Ovary (tissue), 9 donors: ENCODE measurements around the gene TYMP. TPM values are rescaled to one million over a fixed set of nuclear protein-coding genes. Genes with fewer than 3 reads are reported as not detected.

ENCODE experiments used
- DNase-seq, 5 donors: peaks; one replicate each; pipeline ENCODE4 v3.0.0-alpha.2; 2019 to 2020
- H3K27ac ChIP-seq, 2 donors: fragments of 200-600 bp; one replicate each; pipeline versions ENCODE4 v1.5.1 to v1.8.0; 2019 to 2022
- H3K27me3 ChIP-seq: fragments of 200-600 bp; one replicate; pipeline ENCODE4 v1.8.0; 2022
- H3K36me3 ChIP-seq: fragments of 200-600 bp; sonication (generic); one replicate; pipeline ENCODE4 v1.5.1; 2019
- H3K4me1 ChIP-seq: one replicate; pipeline ENCODE4 v1.8.1; 2013; ENCODE audit warnings: mild to moderate bottlenecking, moderate library complexity; ENCODE audit not compliant: insufficient read depth
- H3K4me3 ChIP-seq: fragments of 200-600 bp; sonication (generic); one replicate; pipeline ENCODE4 v1.5.1; 2017
- H3K9me3 ChIP-seq, 2 donors: fragments of 200-600 bp in 1 of 2; sonication (generic) in 1 of 2; one replicate each; pipeline versions ENCODE4 v1.5.1 to v1.8.1; 2013 to 2019; ENCODE audit warnings: mild to moderate bottlenecking in 1 of 2, moderate library complexity in 1 of 2
- EP300 ChIP-seq: sonication (generic); formaldehyde crosslinking; IDR thresholded peaks from one replicate; pipeline ENCODE4 v1.6.1; 2017; ENCODE audit warnings: antibody characterized with exemption
- POLR2A ChIP-seq: fragments of 450-650 bp; IDR thresholded peaks from one replicate; pipeline ENCODE4 v1.6.1; 2017; ENCODE audit warnings: antibody characterized with exemption, mild to moderate bottlenecking, moderate library complexity
- WGBS, 3 donors: extraction: QIAGEN DNeasy Blood & Tissue Kit in 1 of 3; methylation state at CpG; one replicate each; pipeline versions ENCODE4 v1.1.5 to v1.1.7; 2013 to 2017; 5-methylcytosine and 5-hydroxymethylcytosine counted together
- intact Hi-C, 4 donors: fragments of 100-400 bp; cut with DNase I; formaldehyde crosslinking; loops; one replicate each; pipeline versions ENCODE4 v1.11.0 to v1.15.1; 2022 to 2023
- polyA plus RNA-seq, 2 donors: library from polyadenylated mRNA; stranded (reverse); fragments of 200-250 nt in 1 of 2; fragments of 350-450 nt in 1 of 2; fragmentation: Illumina TruSeq in 1 of 2; extraction: RNeasy Lipid Tissue Mini Kit (QIAGEN cat#74804) in 1 of 2; gene quantifications; one replicate each; pipeline ENCODE4 v1.2.3, GENCODE V29; 2013 to 2014
- total RNA-seq, 7 donors: library from RNA; depleted of rRNA in 2 of 7; stranded (reverse); fragments of >200 nt in 2 of 7; fragmentation: NEBNext Ultra II Directional in 3 of 7; extraction: Animal tissue kit (Norgen Biotek cat#: 25700) in 3 of 7; gene quantifications; one replicate each; pipeline versions ENCODE4 v1.1.0 to v1.2.4, GENCODE V29; 2016 to 2023
- TF ChIP-seq, protein P1 (sequence below), 3 donors: fragments of 450-650 bp in 2 of 3; fragments of 200-600 bp in 1 of 3; IDR thresholded peaks; one replicate each; pipeline versions ENCODE4 v1.5.1 to v1.8.0; 2016 to 2022; ENCODE audit warnings: antibody characterized with exemption in 3 of 3, mild to moderate bottlenecking in 1 of 3
- donor health status: DM: no; HTN: no; CAD: no; lungs with moderate emphysema.
- donor health status: DM: no; HTN: no; CAD: no.
- donor health status: Bipolar disorder and iron deficiency.
- donor health status: DM: yes; HTN: yes; CAD: no.
- donor health status: DM: no; HTN: no; CAD: no.
- donor health status: DM: yes; HTN: yes; CAD: no.

Gene TYMP
- total and polyA plus RNA-seq, 9 donors = 2.7 to 72.4 (median 14.8) TPM

DNA sequence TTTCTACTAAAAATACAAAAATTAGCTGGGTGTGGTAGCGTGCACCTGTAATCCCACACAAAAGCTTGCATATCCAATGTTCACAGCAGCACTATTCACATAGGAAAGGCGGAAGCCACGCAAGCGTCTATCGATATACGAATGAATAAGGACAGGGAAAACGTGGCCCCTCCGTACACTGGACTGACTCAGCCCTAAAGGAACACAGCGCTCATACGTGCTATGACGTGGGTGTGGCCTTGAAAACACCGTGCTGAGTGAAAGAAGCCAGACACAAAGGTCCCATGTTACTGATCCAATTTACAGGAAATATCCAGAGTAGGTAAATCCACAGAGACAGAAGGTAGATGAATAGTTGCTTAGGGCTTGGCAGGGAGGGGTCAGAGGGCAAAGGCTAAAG lies 29.4 kb downstream of the TYMP start:
- Histone ChIP-seq H3K27me3 (no peaks in the 10 kb centered on the region), H3K27ac (no peak overlapping the region), H3K4me3 (no peak overlapping the region), H3K36me3 (no peaks in the 10 kb centered on the region), H3K4me1 (no peaks in the 10 kb centered on the region), H3K9me3 (no peaks in the 10 kb centered on the region)
- intact Hi-C loops = loop anchor here in 1 of 4 donors (10.0 kb wide), 1 partner anchor 256 kb away; the partner anchor contains the start of gene TUBGCP6
- no peak for TF ChIP-seq EP300
- TF ChIP-seq POLR2A = no peak
- TF ChIP-seq, protein P1, sequence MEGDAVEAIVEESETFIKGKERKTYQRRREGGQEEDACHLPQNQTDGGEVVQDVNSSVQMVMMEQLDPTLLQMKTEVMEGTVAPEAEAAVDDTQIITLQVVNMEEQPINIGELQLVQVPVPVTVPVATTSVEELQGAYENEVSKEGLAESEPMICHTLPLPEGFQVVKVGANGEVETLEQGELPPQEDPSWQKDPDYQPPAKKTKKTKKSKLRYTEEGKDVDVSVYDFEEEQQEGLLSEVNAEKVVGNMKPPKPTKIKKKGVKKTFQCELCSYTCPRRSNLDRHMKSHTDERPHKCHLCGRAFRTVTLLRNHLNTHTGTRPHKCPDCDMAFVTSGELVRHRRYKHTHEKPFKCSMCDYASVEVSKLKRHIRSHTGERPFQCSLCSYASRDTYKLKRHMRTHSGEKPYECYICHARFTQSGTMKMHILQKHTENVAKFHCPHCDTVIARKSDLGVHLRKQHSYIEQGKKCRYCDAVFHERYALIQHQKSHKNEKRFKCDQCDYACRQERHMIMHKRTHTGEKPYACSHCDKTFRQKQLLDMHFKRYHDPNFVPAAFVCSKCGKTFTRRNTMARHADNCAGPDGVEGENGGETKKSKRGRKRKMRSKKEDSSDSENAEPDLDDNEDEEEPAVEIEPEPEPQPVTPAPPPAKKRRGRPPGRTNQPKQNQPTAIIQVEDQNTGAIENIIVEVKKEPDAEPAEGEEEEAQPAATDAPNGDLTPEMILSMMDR (IDR thresholded peaks at IDR 0.05) = no peak
- no peak for DNase-seq
- WGBS, 3 donors = 79 to 86% (median 85%) methylated on average over 12 of the region's 12 CpGs

DNA sequence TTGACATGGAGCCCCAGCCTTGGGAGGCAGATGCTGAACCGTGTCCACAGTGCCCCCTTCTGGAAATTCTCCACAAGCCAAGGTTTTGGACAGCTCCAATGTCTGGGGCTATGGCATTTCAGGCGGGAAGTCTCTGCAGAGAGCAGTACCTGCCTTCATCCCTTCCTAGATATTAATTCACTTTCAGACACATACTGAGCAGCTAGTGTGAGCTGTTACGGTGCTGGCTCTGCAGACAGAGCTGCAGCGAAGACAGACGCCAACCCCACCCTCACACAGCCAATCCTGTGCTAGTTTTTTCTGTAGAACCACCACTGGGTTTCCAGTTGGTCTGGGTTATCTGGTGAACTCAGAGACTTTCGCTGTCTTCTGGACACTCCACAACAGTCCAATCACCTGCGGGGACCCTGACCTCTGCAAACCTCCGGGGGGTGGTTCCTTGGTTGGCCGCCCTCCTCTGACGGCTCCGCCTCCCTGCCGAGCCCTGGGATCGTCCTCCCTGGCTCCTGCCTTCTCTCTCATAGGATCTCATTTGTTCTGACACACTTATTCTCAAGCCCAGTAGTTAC lies 31.4 kb downstream of the TYMP start:
- no peak for TF ChIP-seq EP300
- TF ChIP-seq, protein P1 (IDR thresholded peaks at IDR 0.05) = peak in 1 of 3 donors; percentile 17
- TF ChIP-seq POLR2A = no peak
- WGBS, 3 donors = 1 to 13% (median 3%) methylated on average over 13 of the region's 13 CpGs
- Histone ChIP-seq H3K4me1 (no peaks in the 10 kb centered on the region), H3K36me3 (no peaks in the 10 kb centered on the region), H3K27me3 (no peaks in the 10 kb centered on the region), H3K9me3 (no peaks in the 10 kb centered on the region), H3K4me3 (no peak overlapping the region), H3K27ac (no peak overlapping the region)
- intact Hi-C loops = no loop called here
- DNase-seq = peak in 2 of 5 donors; percentile 38 to 52

DNA sequence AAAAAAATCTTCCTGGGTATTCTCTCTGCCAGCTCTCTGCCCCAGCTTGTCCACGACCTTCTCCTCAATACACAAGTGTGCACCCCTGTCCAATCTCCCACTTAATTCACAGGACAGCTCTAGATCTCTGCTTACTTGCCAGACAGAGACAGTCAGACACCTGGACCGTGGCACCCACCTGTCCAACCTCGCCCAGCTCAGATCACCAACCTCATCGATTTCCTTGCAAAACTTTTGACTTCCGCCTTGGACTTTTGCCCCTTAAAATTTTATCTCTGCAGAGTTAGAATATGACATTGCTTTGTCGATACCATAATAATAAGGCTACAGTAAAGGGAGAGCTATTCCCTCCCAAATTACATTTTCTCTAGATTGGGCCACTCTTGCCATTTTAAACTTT lies 32.7 kb downstream of the TYMP start:
- H3K4me3 ChIP-seq = no peak overlapping the region
- H3K27me3 ChIP-seq = no peaks in the 10 kb centered on the region
- no peaks in the 10 kb centered on the region for H3K36me3 ChIP-seq
- DNase-seq = no peak
- intact Hi-C loops = no loop called here
- no peak for TF ChIP-seq EP300
- no peak for TF ChIP-seq POLR2A
- TF ChIP-seq, protein P1 (IDR thresholded peaks at IDR 0.05) = no peak
- H3K27ac ChIP-seq = no peak overlapping the region
- H3K9me3 ChIP-seq = no peaks in the 10 kb centered on the region
- WGBS, 3 donors = 84 to 87% (median 84%) methylated on average over 6 of the region's 6 CpGs
- H3K4me1 ChIP-seq = no peaks in the 10 kb centered on the region

DNA sequence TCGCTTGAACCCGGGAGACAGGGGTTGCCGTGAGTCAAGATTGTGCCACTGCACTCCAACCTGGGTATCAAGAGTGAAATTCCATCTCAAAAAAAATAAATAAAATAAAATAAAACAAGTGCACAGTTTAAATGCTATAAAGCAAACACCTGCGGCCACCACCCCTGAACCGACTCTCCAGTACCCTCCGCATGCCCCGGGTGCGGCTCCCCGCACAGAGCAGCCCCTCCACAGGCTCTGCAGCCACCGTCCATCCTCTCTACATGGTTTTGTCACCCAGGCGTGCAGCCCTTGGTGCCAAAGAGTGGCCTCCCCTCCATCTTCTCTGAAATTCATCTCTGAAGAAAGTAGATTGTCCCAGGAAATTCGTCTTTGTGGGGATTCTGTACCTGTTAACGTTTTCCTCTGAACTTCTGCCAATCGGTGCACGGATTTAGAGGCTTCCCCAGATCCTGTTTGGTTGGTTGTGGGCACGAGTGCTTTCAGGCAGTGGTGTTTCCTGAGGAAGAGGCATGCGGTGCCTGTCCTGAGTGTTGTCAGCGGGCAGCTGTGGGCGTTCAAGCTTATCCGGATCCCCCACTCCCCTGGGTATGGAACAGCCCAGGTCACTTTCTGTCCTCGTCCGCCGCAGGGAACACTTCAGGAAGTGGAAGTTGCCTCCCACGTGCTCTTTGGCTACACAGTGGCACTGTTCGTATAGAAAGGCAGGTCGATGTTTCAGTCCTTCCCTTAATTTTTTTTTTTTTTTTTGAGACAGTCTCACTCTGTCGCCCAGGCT lies 39.1 kb downstream of the TYMP start:
- Histone ChIP-seq H3K4me1 (no peaks in the 10 kb centered on the region), H3K36me3 (no peaks in the 10 kb centered on the region), H3K27ac (no peak overlapping the region), H3K27me3 (no peaks in the 10 kb centered on the region), H3K4me3 (no peak overlapping the region), H3K9me3 (no peaks in the 10 kb centered on the region)
- no peak for TF ChIP-seq POLR2A
- TF ChIP-seq EP300 = no peak
- TF ChIP-seq, protein P1 (IDR thresholded peaks at IDR 0.05) = no peak
- intact Hi-C loops = no loop called here
- 63 to 77% (median 68%) methylated on average over 27 of the region's 27 CpGs for WGBS, 3 donors
- DNase-seq = no peak
